Fibroblast of lung (primary cell): ENCODE measurements around the gene KIAA1671. TPM values are rescaled to one million over a fixed set of nuclear protein-coding genes. Genes with fewer than 3 reads are reported as not detected.
A peak's percentile ranks its signal among the peaks of the same experiment; 100 is the strongest.

Experiments used
- DNase-seq, 2 donors: peaks; one replicate each; pipeline versions ENCODE4 v3.0.0 to v3.0.0-alpha.2; 2010; ENCODE audit warnings: low read depth in 2 of 2
- H2AFZ ChIP-seq: 2 replicates; pipeline ENCODE4 v1.5.1; 2012; ENCODE audit warnings: low read length, control low read depth, inconsistent platforms
- H3K27ac ChIP-seq: 2 replicates; pipeline ENCODE4 v1.5.1; 2011; ENCODE audit warnings: low read length, control low read depth; ENCODE audit not compliant: insufficient read depth
- H3K27me3 ChIP-seq: 2 replicates; pipeline ENCODE4 v1.5.1; 2011; ENCODE audit warnings: mild to moderate bottlenecking, low read length; ENCODE audit not compliant: control insufficient read depth, insufficient read depth
- H3K36me3 ChIP-seq: 2 replicates; pipeline ENCODE4 v1.5.1; 2011; ENCODE audit warnings: low read length; ENCODE audit not compliant: control insufficient read depth, insufficient read depth
- H3K4me1 ChIP-seq: 2 replicates; pipeline ENCODE4 v1.5.1; 2011; ENCODE audit warnings: low read length; ENCODE audit not compliant: control insufficient read depth, insufficient read depth; ENCODE audit errors: extremely low read depth
- H3K4me2 ChIP-seq: 2 replicates; pipeline ENCODE4 v1.5.1; 2011; ENCODE audit warnings: low read length, control low read depth; ENCODE audit not compliant: insufficient read depth; ENCODE audit errors: extremely low read depth
- H3K4me3 ChIP-seq, 4 experiments: fragments of 200-600 bp in 1 of 4; sonication (generic) in 1 of 4; replicated peaks in 1 of 4; 2 replicates each; pipeline ENCODE4 v1.5.1; 2011 to 2016; ENCODE audit warnings: low read length in 4 of 4, low read depth in 3 of 4, mild to moderate bottlenecking in 3 of 4, control low read depth in 2 of 4, inconsistent platforms in 1 of 4, mixed read lengths in 1 of 4; ENCODE audit not compliant: insufficient read depth in 1 of 4; ENCODE audit errors: control extremely low read depth in 1 of 4
- H3K79me2 ChIP-seq: 2 replicates; pipeline ENCODE4 v1.5.1; 2012; ENCODE audit warnings: mild to moderate bottlenecking, low read length, inconsistent platforms; ENCODE audit not compliant: control insufficient read depth, insufficient read depth
- H3K9ac ChIP-seq: 2 replicates; pipeline ENCODE4 v1.5.1; 2011; ENCODE audit warnings: mild to moderate bottlenecking, low read length, control low read depth; ENCODE audit not compliant: insufficient read depth
- H3K9me3 ChIP-seq: 2 replicates; pipeline ENCODE4 v1.5.1; 2012; ENCODE audit warnings: low read depth, low read length; ENCODE audit not compliant: control insufficient read depth, insufficient read depth
- H4K20me1 ChIP-seq: 2 replicates; pipeline ENCODE4 v1.5.1; 2011; ENCODE audit warnings: low read length; ENCODE audit not compliant: control insufficient read depth, insufficient read depth; ENCODE audit errors: extremely low read depth
- EZH2 ChIP-seq: IDR thresholded peaks from 2 replicates; pipeline ENCODE4 v1.5.1; 2012; ENCODE audit warnings: low read length, control low read depth, mild to moderate bottlenecking; ENCODE audit errors: missing control alignments
- polyA plus RNA-seq, 2 donors: library from polyadenylated mRNA; depleted of rRNA in 1 of 2; stranded (reverse) in 1 of 2; unstranded in 1 of 2; fragments of >200 nt; gene quantifications; 2 replicates each; pipeline ENCODE4 v1.2.1, GENCODE V29; 2011 to 2012; ENCODE audit warnings: missing spikeins in 1 of 2
- total RNA-seq: library from RNA; depleted of rRNA; stranded (reverse); fragments of >200 nt; gene quantifications from 2 replicates; pipeline ENCODE4 v1.2.1, GENCODE V29; 2014
- TF ChIP-seq, protein P1 (sequence below), 2 donors: IDR thresholded peaks in 1 of 2; conservative IDR thresholded peaks in 1 of 2; 1 replicate in 1 of 2; 2 replicates in 1 of 2; pipeline ENCODE4 v1.5.1; 2011 to 2012; ENCODE audit warnings: low read length in 2 of 2, control low read depth in 1 of 2, inconsistent platforms in 1 of 2, low read depth in 1 of 2, mild to moderate bottlenecking in 1 of 2

Gene KIAA1671
- total and polyA plus RNA-seq, 2 donors (not counting 1 experiment from before 2014, with no cell fraction given), result 0.34 to 1.3 TPM

DNA sequence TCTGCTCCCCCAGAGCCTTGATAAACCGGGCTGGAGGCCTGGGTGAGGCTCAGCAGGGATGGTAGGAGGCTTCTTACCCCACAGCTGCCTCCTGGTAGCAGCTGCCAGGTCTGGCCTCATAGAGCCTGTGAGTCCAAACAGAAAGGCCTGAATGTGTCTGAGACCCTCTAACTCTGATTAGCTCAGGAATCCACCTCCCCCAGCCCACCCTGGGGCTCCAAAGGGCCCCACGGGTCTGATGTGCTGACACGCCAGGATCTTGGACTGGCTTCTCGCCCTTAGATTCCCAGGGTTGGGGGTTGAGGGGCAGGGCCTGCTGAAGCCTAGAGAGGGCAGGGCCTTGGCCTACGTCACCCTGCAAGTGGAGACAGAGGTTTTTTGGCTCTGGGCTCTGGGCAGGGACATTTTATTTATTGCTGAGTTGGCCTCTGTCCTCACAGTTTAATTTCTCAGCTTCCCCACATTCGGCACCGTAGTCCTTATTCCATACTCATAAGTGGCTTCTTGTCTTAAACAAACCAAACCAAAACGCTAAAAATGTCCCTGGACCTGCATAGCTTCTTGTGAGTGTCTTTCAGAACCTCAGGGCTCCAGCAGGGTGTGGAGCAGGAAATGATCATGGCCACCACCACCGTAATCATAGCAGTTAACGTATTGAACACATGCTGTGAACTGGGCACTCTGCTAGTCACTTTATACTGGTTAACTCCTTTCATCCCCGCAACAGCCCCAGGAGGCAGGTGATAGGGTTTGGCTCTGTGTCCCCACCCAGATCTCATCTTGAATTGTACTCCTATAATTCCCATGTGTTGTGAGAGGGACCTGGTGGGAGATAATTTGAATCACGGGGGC, 25.1 kb downstream of the KIAA1671 start:
- no peaks in the 10 kb centered on the region for H3K79me2 ChIP-seq

DNA sequence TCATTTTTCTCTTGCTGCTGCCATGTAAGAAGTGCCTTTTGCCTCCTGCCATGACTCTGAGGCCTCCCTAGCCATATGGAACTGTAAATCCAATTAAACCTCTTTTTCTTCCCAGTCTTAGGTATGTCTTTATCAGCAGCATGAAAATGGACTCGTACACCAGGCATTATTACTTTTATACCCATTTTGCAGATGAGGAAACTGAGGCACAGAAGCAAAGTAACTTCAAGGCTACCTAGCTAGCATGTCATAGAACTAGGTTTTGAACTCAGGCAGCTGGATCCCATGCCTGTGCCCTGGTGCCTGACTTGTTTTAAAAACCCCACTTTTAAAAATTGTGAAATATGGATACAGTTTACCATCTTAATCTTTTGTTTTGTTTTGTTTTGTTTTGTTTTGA, 25.8 kb downstream of the KIAA1671 start:
- Histone ChIP-seq H3K9ac (no peak overlapping the region), H3K4me3 (no peak overlapping the region), H3K27me3 (no peaks in the 10 kb centered on the region), H3K4me1 (no peaks in the 10 kb centered on the region), H2AFZ (no peak overlapping the region), H3K27ac (no peak overlapping the region), H3K79me2 (no peaks in the 10 kb centered on the region), H3K9me3 (no peaks in the 10 kb centered on the region), H3K36me3 (no peaks in the 10 kb centered on the region), H4K20me1 (no peaks in the 10 kb centered on the region), H3K4me2 (no peak overlapping the region)
- DNase-seq, result no peak
- TF ChIP-seq, protein P1, sequence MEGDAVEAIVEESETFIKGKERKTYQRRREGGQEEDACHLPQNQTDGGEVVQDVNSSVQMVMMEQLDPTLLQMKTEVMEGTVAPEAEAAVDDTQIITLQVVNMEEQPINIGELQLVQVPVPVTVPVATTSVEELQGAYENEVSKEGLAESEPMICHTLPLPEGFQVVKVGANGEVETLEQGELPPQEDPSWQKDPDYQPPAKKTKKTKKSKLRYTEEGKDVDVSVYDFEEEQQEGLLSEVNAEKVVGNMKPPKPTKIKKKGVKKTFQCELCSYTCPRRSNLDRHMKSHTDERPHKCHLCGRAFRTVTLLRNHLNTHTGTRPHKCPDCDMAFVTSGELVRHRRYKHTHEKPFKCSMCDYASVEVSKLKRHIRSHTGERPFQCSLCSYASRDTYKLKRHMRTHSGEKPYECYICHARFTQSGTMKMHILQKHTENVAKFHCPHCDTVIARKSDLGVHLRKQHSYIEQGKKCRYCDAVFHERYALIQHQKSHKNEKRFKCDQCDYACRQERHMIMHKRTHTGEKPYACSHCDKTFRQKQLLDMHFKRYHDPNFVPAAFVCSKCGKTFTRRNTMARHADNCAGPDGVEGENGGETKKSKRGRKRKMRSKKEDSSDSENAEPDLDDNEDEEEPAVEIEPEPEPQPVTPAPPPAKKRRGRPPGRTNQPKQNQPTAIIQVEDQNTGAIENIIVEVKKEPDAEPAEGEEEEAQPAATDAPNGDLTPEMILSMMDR (conservative IDR thresholded peaks at IDR 0.05 in 1 of 2, IDR thresholded peaks at IDR 0.05 in 1 of 2; ENCODE audit: low read depth in 1 of 2, low read length in 2 of 2), result no peak
- TF ChIP-seq EZH2, result no peak

More for the DNA sequence above, 25.1 kb downstream of the KIAA1671 start:
- Histone ChIP-seq H3K4me1 (no peaks in the 10 kb centered on the region), H3K36me3 (no peaks in the 10 kb centered on the region), H2AFZ (no peak overlapping the region), H4K20me1 (no peaks in the 10 kb centered on the region), H3K9ac (no peak overlapping the region), H3K4me3 (no peak overlapping the region), H3K4me2 (no peak overlapping the region), H3K27me3 (no peaks in the 10 kb centered on the region), H3K27ac (no peak overlapping the region), H3K9me3 (no peaks in the 10 kb centered on the region)
- DNase-seq, result peak in 1 of 2 donors; percentile 17
- TF ChIP-seq EZH2, result no peak
- TF ChIP-seq, protein P1 (conservative IDR thresholded peaks at IDR 0.05 in 1 of 2, IDR thresholded peaks at IDR 0.05 in 1 of 2; ENCODE audit: low read depth in 1 of 2, low read length in 2 of 2), result no peak

DNA sequence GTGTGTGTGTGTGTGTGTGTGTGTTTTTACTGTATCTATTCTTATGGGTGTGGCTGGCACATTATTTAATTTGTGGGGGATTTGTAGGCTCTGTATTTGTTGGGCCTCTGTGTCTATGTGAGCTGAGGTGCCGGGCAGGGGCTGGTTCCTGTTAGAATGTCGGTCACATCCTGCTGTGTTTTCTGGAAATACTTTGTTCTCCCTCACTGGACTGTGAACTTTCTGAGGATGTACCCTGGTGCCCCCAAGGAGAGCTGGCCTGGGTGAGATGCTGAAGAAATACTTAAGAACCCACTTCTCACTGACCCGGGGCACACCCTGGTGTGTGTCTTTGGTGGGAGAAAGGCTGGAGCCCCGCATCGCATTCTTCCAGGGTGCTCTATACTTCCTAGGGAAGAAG, 28.6 kb downstream of the KIAA1671 start:
- H3K27me3 ChIP-seq, result no peaks in the 10 kb centered on the region
- no peaks in the 10 kb centered on the region for H3K4me1 ChIP-seq
- H2AFZ ChIP-seq, result no peak overlapping the region
- H3K27ac ChIP-seq, result no peak overlapping the region
- H3K9me3 ChIP-seq, result no peaks in the 10 kb centered on the region
- no peak overlapping the region for H3K9ac ChIP-seq
- DNase-seq, result no peak
- H4K20me1 ChIP-seq, result no peaks in the 10 kb centered on the region
- H3K79me2 ChIP-seq, result no peaks in the 10 kb centered on the region
- no peaks in the 10 kb centered on the region for H3K36me3 ChIP-seq
- no peak overlapping the region for H3K4me3 ChIP-seq
- H3K4me2 ChIP-seq, result no peak overlapping the region
- no peak for TF ChIP-seq EZH2
- TF ChIP-seq, protein P1 (conservative IDR thresholded peaks at IDR 0.05 in 1 of 2, IDR thresholded peaks at IDR 0.05 in 1 of 2; ENCODE audit: low read depth in 1 of 2, low read length in 2 of 2), result no peak
